ENCODE results near the gene ALG6.
"Not testable (repeated sequence)": the region's sequence is repeated elsewhere in the genome, so short reads cannot be mapped to it uniquely, and the experiment has no call there.

Gene ALG6

DNA sequence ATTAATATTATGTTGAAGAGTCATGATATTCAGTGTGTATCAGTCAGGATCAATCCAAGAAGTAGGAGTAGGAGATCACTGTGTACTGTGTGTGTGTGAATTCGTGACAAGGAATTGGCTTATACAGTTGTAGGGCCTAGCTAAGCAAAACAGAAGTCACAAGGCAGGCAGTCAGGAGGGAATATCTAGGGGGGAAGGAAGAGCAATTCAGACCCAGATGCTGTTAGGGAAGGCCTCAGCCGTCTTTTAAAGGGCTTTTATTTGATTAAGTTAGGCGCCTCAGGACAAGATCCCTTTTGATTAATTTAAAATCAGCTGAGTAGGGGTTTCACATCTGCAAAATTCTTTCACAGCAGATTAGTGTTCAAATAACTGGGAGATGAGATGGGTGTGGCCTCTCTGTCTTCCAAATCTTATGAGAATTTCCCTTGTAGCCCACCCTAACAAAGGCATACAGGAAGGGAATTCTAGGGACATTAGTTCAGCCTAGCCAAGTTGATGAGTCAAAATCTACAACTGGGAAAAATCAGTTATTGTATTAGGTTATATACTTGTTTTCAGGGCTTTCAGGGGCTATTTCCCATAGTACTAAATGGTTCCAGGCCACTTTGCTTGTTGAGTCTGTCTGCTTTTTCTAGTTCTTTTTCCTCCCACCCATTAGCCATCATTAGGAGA, 47.4 kb downstream of the ALG6 start:
- DNase-seq (ENCODE audit: low read depth): no peak

DNA sequence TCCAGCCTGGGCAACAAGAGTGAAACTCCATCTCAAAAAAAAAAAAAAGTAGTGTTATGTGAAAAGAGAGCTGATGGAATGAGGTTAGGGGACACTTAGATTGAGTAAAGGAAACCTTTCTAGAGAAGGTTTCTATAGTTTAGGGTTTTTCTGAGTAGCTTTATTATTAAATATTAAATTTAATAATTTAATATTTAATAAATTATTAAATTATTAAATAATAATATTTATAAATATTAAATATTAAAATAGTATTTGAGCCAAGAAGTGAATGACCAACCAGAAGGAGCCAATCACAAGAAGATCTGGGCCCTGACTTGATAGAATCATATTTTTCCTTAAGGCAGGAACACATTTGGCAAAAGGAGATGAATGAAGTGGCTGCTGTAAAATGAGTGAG, 50.7 kb downstream of the ALG6 start:
- no peak for DNase-seq (ENCODE audit: low read depth)

DNA sequence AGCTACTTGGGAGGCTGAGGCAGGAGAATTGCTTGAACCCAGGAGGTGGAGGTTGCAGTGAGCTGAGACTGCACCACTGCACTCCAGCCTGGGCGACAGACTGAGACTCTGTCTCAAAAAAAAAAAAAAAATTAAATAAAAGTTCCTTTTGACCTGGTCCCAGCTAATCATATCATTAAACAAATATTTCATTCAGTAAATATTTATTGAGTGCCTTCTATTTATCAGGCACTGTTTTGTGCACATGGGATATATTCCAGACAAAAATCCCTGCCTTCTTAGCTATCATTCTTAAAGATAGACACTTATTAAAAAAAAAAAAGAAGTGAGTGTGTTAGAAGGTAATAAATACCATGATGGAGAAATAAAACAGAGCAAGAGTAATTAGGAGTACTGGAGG, 53.3 kb downstream of the ALG6 start:
- DNase-seq (ENCODE audit: low read depth): not testable (repeated sequence)

DNA sequence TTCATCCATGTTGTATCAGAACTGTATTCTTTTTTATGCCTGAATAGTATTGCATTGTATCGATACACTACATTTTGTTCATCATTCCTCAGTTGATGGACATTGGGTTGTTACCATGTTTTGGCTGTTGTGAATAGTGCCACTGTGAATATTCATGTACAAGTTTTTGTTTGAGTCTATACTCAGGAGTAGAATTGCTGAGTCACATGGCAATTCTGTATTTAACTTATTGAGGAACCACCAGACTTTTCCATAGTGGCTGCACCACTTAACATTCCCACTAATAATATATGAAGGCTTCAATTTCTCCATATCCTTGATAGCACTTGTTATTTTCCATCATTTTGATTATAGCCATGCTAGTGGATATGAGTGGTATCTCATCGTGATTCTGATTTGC, 56.2 kb downstream of the ALG6 start:
- DNase-seq (ENCODE audit: low read depth): no peak

DNA sequence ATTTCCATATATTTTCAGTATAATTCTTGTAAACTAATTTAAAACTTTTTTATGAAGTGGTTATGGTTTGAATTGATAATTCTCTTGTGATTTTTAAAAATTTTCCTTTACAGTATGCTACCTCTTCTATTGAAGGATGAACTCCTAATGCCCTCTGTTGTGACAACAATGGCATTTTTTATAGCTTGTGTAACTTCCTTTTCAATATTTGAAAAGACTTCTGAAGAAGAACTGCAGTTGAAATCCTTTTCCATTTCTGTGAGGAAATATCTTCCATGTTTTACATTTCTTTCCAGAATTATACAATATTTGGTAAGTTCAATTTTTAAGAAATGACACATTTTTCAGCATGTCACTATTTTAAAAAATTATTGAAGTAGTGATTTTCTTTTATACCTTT, 61.4 kb downstream of the ALG6 start:
- no peak for DNase-seq (ENCODE audit: low read depth)

DNA sequence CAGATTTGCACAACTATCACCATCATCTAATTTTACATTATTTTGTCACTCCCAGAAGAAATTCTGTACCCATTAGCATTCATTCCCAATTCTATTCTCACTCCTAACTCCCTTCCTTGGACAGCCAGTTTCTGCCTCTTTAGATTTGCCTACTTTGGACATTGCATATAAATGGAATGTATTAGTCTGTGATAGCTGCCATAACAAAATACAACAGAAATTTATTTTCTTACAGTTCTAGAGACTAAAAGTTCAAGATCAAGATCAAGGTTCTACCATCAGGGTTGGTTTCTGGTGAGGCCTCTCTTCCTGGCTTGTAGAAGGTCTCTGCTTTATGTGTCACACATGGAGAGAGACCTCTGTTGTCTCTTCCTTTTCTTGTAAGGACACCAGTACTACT, 61.9 kb downstream of the ALG6 start:
- no peak for DNase-seq (ENCODE audit: low read depth)

DNA sequence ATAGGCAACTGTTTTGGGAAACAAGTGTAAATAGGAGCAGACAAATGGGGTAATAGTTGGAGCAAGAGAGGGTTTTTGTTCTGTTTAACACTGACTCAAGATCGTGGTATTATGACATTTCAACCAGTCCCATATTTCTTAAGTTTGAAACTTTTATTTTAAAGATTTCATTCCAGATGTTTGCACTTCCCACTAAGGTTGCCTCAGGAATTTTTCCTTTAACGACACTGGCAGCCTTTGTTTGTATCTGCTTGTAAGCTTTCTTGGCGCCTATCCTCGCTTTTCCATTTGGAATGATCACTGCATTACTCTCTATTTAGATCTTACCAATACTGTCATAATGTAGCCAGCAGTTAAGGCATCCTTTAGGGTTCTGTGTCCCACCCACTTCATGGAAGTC, 67.7 kb downstream of the ALG6 start:
- DNase-seq (ENCODE audit: low read depth): no peak

DNA sequence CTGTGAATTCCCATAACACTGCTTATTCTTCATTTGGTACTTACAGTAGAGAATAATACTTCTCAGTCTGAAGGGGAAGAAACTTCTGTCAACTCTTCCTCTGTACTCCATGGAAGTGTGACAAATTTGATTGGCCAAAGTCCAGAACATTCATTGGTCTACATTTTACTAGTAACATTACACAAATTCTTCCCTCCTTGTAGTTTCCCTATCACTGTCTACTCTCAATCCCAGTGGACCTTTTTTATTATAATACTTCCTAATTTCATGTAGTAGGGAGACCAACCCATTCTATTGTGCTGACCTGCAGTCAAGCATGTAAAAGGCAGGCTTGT, 74.7 kb downstream of the ALG6 start:
- DNase-seq (ENCODE audit: low read depth): no peak

DNA sequence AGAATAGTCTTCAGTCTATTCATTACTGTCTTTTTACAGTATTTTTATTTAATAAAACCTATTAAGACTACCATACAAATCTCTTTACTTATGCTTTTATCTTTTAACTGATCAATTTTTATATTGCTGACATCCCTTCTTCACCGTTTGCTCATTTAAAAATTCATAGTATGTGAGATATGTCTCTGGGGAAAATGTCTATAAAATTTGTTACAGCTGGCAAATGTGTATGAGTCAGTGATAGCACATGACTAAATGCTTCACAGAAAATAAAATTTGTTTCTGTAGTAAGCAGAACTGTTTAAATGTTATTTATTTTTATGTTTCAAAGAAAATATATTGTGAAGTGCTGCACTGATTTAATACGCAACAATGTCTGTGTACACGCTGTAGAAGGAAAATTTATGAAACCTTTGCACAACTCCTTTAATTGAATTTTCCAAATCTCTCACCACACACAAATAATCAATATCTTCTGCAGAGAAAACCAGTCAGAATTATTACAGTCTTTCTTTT, 81.4 kb downstream of the ALG6 start:
- DNase-seq (ENCODE audit: low read depth): no peak

DNA sequence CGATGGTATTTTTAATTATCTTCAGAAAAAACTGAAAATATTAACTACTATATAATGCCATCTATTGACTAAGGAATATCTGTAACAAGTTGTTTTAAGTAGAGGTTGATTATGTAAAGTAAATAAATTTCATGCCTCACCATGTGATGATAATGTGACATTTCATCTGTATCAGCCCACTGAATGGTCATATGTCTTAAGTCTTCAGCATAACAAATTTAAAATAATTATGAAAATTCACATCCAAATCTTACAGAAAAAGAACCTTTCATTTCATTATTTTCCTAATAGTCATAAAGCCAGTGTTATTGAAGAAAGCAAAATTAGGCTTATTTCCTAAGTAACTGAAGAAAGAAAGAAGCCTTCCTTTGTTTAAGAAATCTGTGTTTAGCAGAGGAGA, 83.0 kb downstream of the ALG6 start:
- no peak for DNase-seq (ENCODE audit: low read depth)

DNA sequence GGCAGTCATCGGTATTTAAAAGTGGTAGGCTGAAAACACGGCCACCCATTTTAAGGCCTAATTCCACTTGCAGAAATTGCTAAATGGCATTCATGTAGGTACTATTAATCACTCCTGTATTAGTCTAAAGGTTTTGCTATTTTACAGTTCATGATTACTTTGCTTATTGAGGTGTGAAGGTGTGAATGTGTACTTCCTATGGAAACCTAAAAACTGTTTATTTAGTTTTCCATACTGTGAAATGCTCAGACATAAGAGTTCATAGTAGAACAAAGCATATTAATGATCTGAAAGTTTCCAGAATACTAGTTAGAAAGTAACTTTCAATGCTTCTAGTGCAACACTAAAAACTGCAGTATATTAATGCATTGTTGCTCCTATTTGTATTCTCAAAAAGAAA, 85.8 kb downstream of the ALG6 start:
- DNase-seq (ENCODE audit: low read depth): no peak

DNA sequence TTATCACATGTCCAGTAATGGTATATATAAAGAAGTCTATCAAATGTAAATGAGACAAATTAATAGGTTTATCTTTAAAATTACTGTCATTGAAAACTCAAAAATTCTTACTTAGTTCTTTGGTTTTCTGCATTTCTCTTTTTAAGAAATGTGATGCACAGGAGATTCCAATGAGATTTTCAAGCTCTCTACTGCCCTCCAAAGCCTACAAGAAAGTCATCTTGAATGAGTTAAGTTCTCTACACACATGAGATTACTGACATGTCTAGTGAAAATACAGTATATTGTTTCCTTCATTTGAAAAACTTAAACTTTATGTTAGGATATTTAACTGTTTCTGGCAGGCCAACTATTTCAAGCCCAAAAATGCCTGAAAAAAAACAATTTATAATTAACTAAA, 86.8 kb downstream of the ALG6 start:
- DNase-seq (ENCODE audit: low read depth): no peak

DNA sequence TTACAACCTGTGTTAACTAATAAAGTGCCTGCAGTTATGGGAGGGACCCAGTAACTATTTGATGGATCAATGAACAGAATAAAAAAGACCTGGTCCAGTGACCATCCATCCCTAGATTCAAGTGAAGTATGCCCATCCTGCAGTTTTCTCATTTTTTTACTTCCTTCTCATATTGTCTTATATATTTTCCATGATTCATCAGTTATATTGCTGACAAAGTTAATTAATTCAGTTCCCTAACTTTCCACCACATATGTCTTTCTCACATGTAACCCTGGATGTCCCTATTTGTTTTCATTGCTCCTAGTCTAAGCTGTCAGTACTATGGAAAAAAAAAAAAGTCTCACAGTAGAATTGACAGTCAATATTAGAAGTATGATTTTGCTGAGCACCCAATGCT, 91.3 kb downstream of the ALG6 start:
- no peak for DNase-seq (ENCODE audit: low read depth)

DNA sequence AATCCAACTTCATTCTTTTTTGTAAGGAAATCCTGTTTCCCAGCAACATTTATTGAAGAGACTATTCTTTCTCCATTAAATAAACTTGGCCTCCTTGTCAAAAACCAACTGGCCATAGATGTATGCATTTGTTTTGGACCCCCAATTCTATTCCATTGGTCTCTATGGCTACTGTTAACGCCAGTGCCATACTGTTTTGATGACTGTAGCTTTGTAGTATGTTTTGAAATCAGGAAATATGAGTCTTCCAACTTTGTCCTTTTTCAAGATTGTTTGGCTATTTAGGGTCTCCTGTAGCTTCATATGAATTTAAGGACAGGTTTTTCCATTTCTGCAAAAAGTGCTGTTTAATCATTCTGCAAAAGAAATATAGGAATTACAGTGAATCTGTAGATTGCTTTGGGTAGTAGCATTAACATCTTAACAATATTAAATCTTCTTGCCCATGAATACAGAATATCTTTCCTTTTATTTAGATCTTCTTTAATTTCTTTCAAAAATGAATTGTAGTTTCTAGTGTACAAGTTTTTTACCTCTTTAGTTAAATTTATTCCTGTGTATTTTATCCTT, 94.3 kb downstream of the ALG6 start:
- DNase-seq (ENCODE audit: low read depth): no peak

DNA sequence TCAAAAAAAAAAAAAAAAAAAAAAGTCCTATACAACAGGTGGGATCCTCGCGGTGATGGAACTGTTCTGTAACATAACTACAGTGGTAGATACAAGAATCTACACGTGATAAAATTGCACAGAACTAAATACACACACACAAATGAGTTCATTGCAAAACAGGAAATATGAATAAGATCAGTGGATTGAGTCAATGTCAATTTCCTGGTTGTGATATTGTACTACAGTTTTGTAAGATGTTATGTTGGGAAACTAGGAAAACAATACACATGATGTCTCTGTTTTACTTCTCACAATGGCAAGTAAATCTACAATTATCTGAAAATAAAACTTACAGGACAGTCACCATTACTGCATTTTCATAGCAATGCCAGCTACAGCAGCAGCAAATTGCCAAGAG, 95.8 kb downstream of the ALG6 start:
- no peak for DNase-seq (ENCODE audit: low read depth)

DNA sequence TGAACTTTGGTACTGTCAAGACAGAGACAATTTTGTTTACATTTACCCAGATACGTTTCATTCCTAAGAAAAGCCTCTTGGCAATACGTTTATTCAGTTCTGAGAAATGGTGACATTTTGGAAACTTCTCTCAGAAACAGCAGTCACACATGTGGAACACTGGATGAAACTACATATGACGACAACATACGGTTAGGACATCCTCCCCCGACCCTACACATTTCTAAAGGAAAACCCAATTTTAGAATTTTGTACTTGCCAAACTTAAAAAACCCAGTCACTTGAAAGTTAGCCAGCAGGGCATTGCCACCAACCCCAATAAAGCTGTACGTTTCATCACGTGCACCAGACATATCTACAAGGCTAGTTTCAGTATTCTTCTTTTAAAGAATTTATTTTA, 98.8 kb downstream of the ALG6 start:
- no peak for DNase-seq (ENCODE audit: low read depth)

DNA sequence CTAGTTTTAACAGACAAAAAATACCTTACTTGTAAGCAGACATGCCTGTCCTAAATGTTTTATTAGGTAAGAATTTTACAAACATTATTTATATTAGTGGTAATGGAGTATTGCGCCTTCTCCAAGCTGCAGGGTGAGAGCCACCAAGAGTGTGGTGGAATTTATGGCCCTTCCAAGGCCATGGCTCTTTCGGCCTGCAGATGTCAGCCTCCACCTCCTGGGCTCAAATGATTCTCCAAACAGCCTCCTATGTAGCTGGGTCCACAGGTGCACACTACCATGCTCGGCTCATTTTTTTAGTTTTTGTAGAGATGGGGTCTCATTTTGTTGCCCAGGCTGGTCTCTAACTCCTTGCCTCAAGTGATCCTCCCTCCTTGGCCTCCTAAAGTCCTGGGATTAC, 99.3 kb downstream of the ALG6 start:
- no peak for DNase-seq (ENCODE audit: low read depth)

DNA sequence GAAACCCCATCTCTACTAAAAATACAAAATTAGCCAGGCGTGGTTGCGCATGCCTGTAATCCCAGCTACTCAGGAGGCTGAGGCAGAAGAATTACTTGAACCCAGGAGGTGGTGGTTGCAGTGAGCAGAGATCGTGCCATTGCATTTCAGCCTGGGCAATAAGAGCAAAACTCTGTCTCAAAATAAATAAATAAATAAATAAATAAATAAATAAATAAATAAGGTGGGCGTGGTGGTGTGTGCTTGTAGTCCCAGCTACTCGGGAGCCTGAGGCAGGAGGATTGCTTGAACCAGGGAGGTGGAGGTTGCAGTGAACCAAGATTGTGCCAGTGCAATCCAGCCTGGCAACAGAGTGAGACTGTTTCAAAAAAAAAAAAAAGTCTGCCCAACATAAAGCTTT, 101.3 kb downstream of the ALG6 start:
- not testable (repeated sequence) for DNase-seq (ENCODE audit: low read depth)

DNA sequence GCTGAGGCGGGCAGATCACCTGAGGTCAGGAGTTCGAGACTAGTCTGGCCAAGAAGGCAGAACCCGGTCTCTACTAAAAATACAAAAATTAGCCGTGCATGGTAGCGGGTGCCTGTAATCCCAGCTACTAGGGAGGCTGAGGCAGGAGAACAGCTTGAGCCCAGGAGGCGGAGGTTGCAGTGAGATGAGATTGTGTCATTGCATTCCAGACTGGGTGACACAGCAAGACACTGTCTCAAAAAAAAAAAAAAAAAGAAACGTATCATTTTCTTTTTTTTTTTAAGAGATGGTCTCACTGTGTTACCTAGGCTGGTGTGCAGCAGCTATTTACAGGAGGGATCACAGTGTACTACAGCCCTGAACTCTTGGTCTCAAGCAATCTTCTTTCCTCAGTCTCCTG, 108.3 kb downstream of the ALG6 start:
- no peak for DNase-seq (ENCODE audit: low read depth)

DNA sequence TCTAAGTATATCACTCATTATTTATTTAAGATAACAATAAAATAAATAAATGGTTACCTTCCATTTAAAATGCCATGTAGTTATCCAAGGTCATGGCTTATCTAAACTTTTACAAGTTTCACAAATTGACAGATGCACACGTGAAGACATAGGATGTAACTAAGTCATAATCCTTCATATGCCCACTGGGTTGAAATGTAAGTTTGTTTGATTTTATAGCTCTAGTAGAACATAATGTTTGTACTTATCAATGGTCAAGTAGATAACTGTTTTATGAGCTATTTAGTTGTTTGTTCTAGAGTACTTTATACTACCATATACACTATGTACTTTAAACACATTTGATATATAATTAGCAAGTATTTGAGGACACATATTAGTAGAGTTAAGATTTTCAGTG, 112.6 kb downstream of the ALG6 start:
- DNase-seq (ENCODE audit: low read depth): no peak

DNA sequence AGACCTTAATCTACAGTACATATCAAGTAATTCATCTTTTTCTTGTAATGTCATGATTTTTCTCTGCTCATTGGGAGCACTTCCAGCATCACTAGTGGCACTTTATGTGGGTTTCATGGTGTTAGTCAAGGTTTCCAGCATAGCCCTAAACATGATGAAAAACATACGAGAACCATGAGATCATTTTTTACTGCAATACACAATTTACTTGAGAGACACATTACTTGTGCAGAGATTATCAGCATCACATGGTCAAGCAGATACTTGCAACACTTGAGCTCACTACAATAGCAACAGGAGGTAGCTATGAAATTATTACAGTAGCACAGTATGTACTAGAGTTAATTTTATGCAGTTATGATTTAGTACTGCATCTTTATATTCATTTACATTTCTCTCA, 119.2 kb downstream of the ALG6 start:
- no peak for DNase-seq (ENCODE audit: low read depth)

DNA sequence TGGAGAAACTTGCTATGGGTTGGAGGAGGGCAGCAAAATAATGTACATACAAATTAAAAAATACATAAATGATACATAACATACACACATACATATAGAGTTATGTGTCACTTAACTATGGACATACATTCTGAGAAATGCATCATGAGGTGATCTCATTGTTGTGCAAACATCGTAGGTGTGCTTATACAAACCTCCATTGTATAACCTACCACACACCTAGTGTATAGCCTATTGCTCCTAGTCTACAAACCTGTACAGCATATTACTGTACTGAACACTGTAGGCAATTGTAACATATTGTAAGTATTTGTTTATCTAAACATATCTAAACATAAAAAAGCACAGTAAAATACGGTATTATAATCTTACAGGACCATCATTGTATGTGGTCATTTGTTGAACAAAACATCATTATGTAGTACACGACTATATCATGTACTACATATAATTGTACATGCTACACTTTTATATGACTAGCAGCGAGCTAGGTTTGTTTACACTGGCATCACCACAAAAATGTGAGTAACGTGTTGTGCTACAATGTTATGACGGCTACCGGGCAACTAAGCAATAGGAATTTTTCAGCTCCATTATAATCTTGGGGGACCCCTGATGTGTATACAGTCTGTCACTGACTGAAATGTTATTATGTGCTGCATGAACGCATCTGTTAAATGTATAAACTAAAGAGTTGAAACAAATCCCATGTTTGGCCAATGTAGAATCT, 120.1 kb downstream of the ALG6 start:
- no peak for DNase-seq (ENCODE audit: low read depth)

Data from activated T-cell treated with anti-CD3 and anti-CD28 coated beads for 1 hour (primary cell).